Esophagus muscularis mucosa (tissue), 4 donors: ENCODE measurements around the gene CUTC. TPM values are rescaled to one million over a fixed set of nuclear protein-coding genes. Genes with fewer than 3 reads are reported as not detected.

Source experiments
- DNase-seq: peaks from one replicate; pipeline ENCODE4 v3.0.0-alpha.2; 2017; ENCODE audit errors: extremely low spot score
- H3K27ac ChIP-seq, 4 donors: fragments of 200-600 bp; sonication (generic); replicated peaks in 1 of 4; 1 replicate in 3 of 4; 2 replicates in 1 of 4; pipeline ENCODE4 v1.5.1; 2016 to 2019; ENCODE audit warnings: mild to moderate bottlenecking in 1 of 4
- H3K27me3 ChIP-seq, 4 donors: fragments of 200-600 bp; sonication (generic); one replicate each; pipeline versions ENCODE4 v1.5.1 to v1.6.0; 2016 to 2019
- H3K36me3 ChIP-seq, 4 donors: fragments of 200-600 bp; sonication (generic); one replicate each; pipeline ENCODE4 v1.5.1; 2016 to 2019
- H3K4me1 ChIP-seq, 4 donors: fragments of 200-600 bp; sonication (generic); one replicate each; pipeline ENCODE4 v1.5.1; 2016 to 2019
- H3K4me3 ChIP-seq, 4 donors: fragments of 200-600 bp; sonication (generic); 1 replicate in 2 of 4; 2 replicates in 2 of 4; pipeline ENCODE4 v1.5.1; 2016 to 2019; ENCODE audit warnings: mild to moderate bottlenecking in 4 of 4, moderate library complexity in 1 of 4
- H3K9me3 ChIP-seq, 4 donors: fragments of 200-600 bp; sonication (generic); 1 replicate in 3 of 4; 2 replicates in 1 of 4; pipeline ENCODE4 v1.5.1; 2016 to 2019
- EP300 ChIP-seq: sonication (generic); formaldehyde crosslinking; IDR thresholded peaks from one replicate; pipeline ENCODE4 v1.6.1; 2017; ENCODE audit warnings: antibody characterized with exemption
- POLR2A ChIP-seq: fragments of 450-650 bp; IDR thresholded peaks from one replicate; pipeline ENCODE4 v1.6.1; 2017; ENCODE audit warnings: antibody characterized with exemption, moderate library complexity, mild to moderate bottlenecking, low read depth
- POLR2AphosphoS5 ChIP-seq, 2 donors: sonication (generic); formaldehyde crosslinking; IDR thresholded peaks; one replicate each; pipeline ENCODE4 v1.6.1; 2017; ENCODE audit warnings: antibody characterized with exemption in 2 of 2
- WGBS: methylation state at CpG from one replicate; pipeline ENCODE4 v1.1.5; 2018; 5-methylcytosine and 5-hydroxymethylcytosine counted together
- intact Hi-C: fragments of 100-400 bp; cut with DNase I; formaldehyde crosslinking; loops from one replicate; pipeline ENCODE4 v1.15.1; 2023
- total RNA-seq, 4 donors: library from RNA; depleted of rRNA; stranded (reverse); fragments of >200 nt; gene quantifications; one replicate each; pipeline versions ENCODE4 v1.1.0 to v1.2.1, GENCODE V29; 2016
- TF ChIP-seq, protein P1 (sequence below), 3 experiments: fragments of 200-600 bp in 2 of 3; fragments of 450-650 bp in 1 of 3; sonication (generic) in 2 of 3; IDR thresholded peaks; one replicate each; pipeline ENCODE4 v1.5.1; 2017 to 2019; ENCODE audit warnings: antibody characterized with exemption in 3 of 3, mild to moderate bottlenecking in 2 of 3, moderate library complexity in 1 of 3

CUTC gene
- total RNA-seq, 4 donors from 2014 or later: 17.6 to 28.7 (median 24.1) TPM

DNA sequence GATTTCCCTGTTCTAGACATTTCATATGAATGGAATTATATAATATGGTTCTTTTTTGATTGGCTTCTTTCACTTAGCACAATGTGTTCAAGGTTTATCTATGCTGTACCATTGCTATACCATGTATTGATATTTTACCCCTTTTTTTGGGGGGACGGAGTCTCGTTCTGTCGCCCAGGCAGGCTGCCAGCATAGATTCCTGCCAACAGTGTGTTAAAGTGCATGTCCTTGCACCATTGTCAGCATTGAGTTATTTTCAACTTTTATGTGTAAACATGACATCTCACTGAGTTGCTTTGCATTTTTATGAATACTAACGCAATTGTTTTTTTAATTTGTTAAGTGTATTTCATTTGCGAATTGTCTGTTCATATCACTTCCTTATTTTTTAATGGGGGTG lies 55.3 kb downstream of the CUTC start:
- 67% methylated on average over 5 of the region's 5 CpGs for WGBS
- intact Hi-C loops: no loop called here

DNA sequence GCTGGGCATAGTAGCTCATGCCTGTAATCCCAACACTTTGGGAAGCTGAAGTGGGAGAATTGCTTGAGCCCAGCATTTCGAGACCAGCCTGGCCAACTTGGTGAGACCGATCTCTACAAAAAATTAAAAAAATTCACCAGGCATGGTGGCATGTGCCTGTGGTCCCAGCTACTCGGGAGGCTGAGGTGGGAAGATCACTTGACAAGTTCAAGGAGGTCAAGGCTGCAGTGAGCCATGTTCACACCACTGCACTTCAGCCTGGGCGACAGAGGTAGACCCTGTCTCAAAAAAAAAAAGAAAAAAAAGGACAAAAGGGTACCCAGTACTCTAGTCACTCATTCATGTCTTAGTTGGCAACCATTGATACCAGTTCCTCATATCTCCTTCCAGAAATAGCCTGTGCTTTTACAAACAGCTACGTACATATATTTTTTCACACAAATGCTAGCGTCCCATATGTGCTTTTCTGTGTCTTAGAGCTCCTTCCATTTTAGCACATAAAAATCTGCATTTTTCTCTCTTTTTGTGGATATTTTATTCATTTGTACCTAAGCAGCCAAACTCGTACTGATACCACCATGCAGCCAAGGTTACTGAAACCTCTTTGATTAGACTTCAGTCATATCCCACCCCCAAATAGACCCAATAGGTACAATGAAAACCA lies 55.9 kb downstream of the CUTC start:
- WGBS: 76% methylated on average over 7 of the region's 7 CpGs
- H3K4me3 ChIP-seq: no peak overlapping the region

More for the DNA sequence above, 55.3 kb downstream of the CUTC start:
- H3K4me3 ChIP-seq: no peak overlapping the region
- H3K27ac ChIP-seq: no peak overlapping the region
- H3K9me3 ChIP-seq: no peaks in the 10 kb centered on the region
- no peak for TF ChIP-seq EP300
- TF ChIP-seq, protein P1, sequence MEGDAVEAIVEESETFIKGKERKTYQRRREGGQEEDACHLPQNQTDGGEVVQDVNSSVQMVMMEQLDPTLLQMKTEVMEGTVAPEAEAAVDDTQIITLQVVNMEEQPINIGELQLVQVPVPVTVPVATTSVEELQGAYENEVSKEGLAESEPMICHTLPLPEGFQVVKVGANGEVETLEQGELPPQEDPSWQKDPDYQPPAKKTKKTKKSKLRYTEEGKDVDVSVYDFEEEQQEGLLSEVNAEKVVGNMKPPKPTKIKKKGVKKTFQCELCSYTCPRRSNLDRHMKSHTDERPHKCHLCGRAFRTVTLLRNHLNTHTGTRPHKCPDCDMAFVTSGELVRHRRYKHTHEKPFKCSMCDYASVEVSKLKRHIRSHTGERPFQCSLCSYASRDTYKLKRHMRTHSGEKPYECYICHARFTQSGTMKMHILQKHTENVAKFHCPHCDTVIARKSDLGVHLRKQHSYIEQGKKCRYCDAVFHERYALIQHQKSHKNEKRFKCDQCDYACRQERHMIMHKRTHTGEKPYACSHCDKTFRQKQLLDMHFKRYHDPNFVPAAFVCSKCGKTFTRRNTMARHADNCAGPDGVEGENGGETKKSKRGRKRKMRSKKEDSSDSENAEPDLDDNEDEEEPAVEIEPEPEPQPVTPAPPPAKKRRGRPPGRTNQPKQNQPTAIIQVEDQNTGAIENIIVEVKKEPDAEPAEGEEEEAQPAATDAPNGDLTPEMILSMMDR (IDR thresholded peaks at IDR 0.05): no peak
- no peak for TF ChIP-seq POLR2A
- TF ChIP-seq POLR2AphosphoS5 (IDR thresholded peaks at IDR 0.05): no peak
- H3K4me1 ChIP-seq: peaks cover 0 to 23% (median 6%) of the 10 kb centered on the region in 4 donors
- H3K27me3 ChIP-seq: no peaks in the 10 kb centered on the region
- no peak for DNase-seq
- no peaks in the 10 kb centered on the region for H3K36me3 ChIP-seq

DNA sequence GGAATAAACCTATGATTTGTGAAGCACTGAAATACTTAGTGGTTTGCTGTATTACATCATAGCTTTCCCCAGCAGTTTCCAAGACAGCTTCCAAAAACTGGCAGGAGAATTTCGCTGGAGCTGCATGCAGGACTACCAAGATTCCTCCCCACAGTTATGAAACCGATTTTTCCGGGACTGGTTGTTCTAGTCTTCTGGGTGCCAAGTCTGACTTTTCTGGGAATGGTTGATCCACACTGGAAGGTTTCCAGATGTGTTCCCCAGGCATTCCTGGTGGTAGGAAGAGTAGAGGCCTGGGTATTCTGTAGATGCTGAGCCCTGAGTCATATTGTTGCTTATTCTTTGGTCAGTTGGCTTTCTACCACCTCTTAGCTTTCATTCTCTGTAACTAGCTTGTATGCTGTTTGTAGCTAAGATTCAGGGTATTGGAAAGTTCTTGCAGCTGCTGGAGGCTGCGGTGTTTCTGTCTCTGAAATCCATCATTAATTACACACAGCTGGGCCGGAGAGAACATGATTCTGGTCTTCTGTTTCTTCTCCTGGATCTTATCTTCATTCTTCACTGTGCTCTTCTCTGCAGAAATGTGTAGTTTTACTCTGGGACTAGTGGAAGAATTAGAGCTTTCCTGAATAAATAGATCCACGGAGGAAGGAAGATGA lies 56.7 kb downstream of the CUTC start:
- no peaks in the 10 kb centered on the region for H3K27me3 ChIP-seq
- H3K36me3 ChIP-seq: no peaks in the 10 kb centered on the region
- no peak for DNase-seq
- intact Hi-C loops: no loop called here
- 51% methylated on average over 6 of the region's 6 CpGs for WGBS
- TF ChIP-seq POLR2AphosphoS5 (IDR thresholded peaks at IDR 0.05) (peak; percentile 72 to 74), EP300 (peak; percentile 24), POLR2A (no peak)
- TF ChIP-seq, protein P1 (IDR thresholded peaks at IDR 0.05): no peak
- no peaks in the 10 kb centered on the region for H3K9me3 ChIP-seq
- H3K4me1 ChIP-seq: peaks cover 0 to 23% (median 4%) of the 10 kb centered on the region in 4 donors
- peak overlapping the region; percentile 53 to 70 (median 60) for H3K27ac ChIP-seq
- H3K4me3 ChIP-seq: no peak overlapping the region

More for the DNA sequence above, 55.9 kb downstream of the CUTC start:
- H3K4me1 ChIP-seq: peaks cover 0 to 23% (median 6%) of the 10 kb centered on the region in 4 donors
- DNase-seq: no peak
- H3K36me3 ChIP-seq: no peaks in the 10 kb centered on the region
- H3K27me3 ChIP-seq: no peaks in the 10 kb centered on the region
- no peaks in the 10 kb centered on the region for H3K9me3 ChIP-seq
- peak overlapping the region; percentile 35 to 66 (median 51) for H3K27ac ChIP-seq
- intact Hi-C loops: no loop called here
- no peak for TF ChIP-seq POLR2A
- TF ChIP-seq, protein P1 (IDR thresholded peaks at IDR 0.05): no peak

DNA sequence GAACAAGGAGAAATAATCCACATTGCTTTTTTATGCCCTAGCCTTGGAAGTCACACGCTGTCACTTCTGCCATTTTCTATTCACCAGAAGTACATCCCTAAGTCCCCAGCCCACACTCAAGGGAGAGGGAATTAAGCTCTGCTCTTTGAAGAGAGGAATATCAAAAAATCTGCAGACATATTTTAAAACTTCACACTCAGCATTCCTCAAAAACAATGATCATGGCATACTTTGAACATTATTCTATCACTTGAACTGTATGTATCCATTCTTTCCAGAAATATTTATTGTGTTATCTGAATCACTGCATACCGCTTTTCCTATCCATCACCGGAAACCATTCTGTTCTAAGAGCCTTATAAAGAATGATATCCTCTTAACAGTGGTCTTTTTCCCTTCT lies 59.8 kb downstream of the CUTC start:
- TF ChIP-seq, protein P1 (IDR thresholded peaks at IDR 0.05): no peak
- TF ChIP-seq POLR2A (no peak), EP300 (no peak), POLR2AphosphoS5 (IDR thresholded peaks at IDR 0.05) (no peak)
- Histone ChIP-seq H3K27me3 (no peaks in the 10 kb centered on the region), H3K27ac (no peak overlapping the region), H3K4me1 (peaks cover 0 to 15% (median 0%) of the 10 kb centered on the region in 4 donors), H3K9me3 (no peaks in the 10 kb centered on the region), H3K4me3 (no peak overlapping the region), H3K36me3 (peaks cover 0 to 8% (median 0%) of the 10 kb centered on the region in 4 donors)
- intact Hi-C loops: no loop called here
- DNase-seq: peak; percentile 5
- 93% methylated on average over 3 of the region's 3 CpGs for WGBS
